GM21619 (cell line): ENCODE measurements around the gene C1QTNF9.
A peak's percentile ranks its signal among the peaks of the same experiment; 100 is the strongest.
"Not testable (repeated sequence)": the region's sequence is repeated elsewhere in the genome, so short reads cannot be mapped to it uniquely, and the experiment has no call there.

Source experiments
- ATAC-seq: cut with Tn5 transposase; IDR thresholded peaks from one replicate; pipeline ENCODE4 v1.9.1; 2021; ENCODE audit not compliant: unreplicated experiment

C1QTNF9 gene, protein sequence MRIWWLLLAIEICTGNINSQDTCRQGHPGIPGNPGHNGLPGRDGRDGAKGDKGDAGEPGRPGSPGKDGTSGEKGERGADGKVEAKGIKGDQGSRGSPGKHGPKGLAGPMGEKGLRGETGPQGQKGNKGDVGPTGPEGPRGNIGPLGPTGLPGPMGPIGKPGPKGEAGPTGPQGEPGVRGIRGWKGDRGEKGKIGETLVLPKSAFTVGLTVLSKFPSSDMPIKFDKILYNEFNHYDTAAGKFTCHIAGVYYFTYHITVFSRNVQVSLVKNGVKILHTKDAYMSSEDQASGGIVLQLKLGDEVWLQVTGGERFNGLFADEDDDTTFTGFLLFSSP

DNA sequence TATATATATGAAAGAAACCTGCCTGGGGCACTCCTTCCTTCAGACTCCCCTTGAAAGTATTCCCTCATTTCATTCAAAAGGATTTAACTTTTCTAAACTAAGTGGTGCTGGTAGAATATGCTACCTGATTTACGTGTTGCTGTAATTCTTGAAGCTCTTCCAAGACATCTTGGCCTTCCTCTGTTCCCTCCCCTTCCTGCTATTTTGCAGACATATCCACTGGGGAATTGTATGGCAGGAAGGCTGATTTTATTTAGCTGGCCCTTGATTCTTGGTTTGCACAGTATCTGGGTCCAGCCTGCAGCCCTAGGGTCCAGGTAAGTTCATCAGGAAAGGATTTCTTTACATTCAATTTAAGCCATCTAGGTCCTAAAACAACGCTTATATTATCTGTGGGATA is at the start of gene C1QTNF9:
C1QTNF9 (plus strand) TSS at position 281 of the 400 bp plus-strand sequence. CDS start 6,424 bp downstream, outside the sequence.
- ATAC-seq: not testable (repeated sequence)

DNA sequence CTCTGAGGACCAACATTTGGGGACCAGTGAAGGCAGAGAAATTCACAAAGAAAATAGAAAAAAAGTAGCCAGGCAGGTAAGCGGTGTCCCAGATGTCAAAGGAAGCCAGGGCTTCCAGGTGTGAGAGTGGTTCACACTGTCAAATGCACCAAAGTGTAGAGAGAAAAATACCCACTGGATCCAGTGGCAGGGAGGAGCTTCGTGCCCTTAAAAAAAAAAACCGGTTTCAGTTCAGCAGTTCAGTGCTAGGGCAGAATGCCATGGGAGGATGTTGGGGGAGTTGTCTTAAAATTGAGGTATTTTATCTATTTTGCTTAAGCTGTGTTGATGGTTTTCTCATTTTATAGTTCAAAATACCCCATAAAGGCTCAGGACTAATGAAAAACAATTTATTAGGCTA is 47.8 kb upstream of the C1QTNF9 start:
- ATAC-seq: no peak

DNA sequence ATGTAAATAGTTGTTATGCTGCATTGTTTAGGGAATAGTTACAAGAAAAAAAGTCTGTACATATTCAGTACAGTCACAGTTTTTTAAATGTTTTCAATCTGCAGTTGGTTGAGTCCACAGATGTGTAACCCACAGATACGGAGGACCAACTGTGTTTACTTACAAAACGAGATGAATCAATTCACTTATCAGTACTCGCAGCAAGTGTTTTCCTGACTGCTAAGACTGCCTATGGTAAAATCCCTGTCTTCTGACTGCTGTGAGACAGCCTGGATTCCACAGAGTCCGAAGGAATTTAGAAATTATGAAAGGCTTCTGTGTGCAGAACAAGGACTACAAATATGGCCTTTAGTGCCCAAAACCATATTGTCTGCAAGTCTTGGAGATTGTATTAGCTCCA is 45.7 kb upstream of the C1QTNF9 start:
- no peak for ATAC-seq

DNA sequence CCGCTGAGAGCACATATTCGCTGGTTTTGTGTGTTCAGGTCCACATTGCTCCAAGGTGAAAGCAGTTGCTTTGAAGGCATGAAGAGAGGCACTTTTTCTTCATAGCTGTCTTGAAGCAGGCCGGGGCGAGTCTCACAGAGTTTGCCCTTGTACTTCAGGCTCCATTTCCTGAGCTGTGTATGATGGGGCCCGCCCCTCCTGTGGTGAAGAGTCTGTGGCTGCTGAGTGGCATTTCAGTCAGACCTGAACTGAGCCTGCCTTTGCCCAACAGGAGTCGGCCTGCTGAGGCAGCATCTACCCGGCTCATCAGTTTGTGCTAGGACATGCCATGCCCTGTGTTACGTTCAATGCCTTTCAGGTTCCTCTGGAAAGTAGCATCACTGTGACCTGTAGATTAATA is 44.4 kb upstream of the C1QTNF9 start:
- ATAC-seq: peak; percentile 49

DNA sequence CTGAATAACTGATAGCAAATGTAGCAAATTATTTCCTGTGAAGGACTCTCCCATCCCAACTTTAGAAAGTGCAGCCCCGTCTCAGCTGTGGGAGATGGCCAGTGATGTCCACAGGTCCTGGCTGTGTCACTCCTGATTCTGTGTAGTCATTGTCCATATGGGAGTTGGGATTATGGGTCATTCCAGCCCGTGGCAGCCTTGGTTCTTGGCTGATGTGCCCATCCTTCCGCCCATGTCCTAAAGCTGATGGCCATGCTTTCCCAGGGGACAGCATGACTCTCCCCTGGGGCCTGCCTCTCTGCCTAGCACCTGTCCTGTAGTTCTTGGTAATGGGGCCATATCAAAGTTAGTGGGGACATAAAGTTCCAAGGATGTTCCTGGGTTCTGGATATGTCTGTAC is 43.9 kb upstream of the C1QTNF9 start:
- ATAC-seq: no peak

DNA sequence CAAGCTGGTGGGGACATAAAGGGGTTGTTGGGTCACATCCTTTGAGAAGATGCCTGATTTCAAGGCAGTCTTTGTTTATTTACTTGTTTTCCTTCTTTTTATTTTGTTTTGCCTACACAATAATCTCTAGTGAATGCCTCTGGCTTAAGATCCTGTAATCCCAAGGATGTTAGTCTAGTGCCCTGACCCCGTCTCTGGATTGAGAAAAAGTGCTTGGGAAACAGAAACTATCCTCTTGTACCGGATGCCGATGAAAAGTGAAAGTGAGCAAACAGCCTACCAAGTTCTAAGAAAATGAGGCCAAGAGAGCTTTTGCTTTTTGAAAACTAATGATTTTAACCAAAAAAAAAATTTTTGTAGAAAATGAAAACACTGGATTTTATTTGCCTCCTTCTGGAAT is 42.1 kb upstream of the C1QTNF9 start:
- ATAC-seq: no peak

DNA sequence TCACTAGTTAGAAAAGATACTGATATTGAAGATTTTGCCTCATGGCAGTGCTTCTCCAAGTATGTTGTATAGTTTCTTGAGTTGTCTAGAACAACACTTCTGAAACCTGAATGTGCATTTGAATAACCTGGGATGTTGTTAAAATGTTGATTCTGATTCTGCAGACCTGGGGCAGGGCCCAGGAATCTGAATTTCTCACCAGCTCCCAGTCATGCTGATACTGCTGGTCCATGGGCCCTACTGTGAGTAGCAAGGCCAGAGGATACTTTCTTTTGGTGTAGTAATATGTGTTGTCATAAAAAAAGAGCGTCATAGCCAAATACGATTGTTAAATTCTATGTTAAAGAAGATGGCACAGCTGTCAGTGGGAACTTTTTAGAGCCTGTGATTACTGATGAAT is 41.6 kb upstream of the C1QTNF9 start:
- ATAC-seq: no peak

DNA sequence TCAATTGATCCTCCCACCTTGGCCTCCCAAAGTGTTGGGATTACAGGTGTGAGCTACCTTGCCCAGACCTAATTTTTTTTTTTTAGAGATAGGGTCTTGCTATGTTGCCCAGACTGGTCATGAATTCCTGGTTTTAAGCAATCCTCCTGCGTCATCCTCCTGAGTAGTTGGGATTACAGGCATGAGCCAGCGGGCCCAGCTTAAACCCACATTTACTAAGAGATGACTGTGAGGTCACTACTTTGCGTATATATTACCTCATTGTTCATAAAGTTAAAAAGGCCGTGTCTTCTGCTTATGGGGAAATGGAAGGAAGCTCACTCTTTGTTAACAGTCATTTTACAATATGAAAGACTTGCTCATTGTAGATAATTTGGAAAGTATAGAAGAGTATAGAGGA is 39.6 kb upstream of the C1QTNF9 start:
- no peak for ATAC-seq

DNA sequence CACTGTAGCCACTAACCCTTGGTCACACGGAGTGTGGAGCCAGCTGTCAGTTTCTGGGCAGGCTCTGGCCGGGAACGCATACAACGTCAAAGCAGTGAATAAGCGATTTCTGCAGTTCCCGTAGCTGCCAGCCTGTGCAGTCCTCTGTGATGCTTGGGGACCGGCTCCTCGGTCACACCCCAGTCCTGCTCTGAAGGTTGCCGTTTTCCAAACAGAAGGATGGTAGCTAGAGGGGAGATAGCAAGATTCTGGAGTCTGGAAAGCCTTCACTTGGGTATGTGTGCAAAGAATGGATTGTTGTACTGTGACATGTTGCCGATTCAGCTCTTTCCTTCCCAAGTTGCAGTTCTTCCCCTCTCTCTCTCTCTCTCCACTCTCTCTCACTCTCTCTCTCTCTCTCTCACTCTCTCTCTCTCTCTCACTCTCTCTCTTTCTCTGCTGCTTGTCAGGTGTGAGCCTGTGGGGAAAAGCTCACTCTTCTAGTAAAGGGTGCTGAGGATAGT is 38.7 kb upstream of the C1QTNF9 start:
- peak; percentile 42 for ATAC-seq

DNA sequence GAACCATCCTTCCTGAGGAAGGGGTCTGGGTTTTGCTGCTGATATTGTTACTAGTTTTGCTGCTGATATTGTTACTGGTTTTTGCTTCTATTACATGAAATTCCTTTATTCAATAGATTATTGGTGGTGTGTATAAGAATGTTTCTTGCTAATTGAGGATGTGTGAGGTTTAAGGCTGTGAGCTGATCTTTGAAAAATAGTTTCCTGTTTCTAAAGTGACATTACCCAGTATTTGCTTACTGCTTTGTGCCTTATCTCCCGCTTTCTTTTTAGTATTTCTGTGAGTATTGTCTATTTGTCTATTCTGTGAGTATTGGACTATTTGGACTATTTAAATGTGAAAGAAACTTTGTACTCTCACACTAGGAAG is 38.2 kb upstream of the C1QTNF9 start:
- no peak for ATAC-seq

DNA sequence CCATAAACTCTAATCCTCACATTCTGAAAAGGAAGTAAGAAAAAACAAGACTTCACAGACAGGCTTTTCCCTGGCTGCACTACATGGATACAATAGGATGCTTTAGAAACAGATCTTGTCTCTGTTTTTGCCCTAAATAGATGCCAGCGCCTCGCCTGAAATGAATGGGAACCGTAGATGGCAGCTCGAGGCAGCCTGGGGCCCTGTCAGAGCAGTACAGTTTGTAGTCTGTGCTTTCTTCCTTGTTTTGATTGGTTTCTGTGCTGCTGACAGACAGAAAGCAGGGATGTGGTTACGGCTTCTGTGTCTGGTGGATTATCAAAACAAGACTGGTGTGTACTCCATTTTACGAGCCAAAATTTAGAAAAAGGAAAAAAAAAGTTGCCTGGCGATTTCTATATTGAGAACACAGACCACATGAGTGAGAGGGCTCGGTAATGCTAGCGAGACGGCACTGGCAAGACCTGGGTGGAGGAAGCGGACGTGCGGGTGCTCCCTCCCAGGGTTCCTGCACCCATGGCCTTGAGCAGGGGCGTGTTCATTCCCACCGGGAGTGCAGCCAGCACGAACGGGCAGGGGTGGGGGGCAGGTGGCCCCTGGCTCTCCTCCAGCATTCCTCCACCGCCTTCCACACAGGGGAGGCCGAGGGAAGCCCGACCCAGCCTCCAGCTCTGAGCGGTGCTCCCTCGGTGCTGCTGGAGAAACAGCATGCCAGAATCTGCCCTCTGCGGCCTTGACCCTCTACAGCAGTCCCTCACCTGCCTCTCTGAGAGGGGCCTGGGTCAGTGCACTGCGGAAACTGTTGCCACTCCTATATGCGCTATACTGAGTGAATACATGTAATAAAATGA is 37.6 kb upstream of the C1QTNF9 start:
- peak; percentile 45 for ATAC-seq

DNA sequence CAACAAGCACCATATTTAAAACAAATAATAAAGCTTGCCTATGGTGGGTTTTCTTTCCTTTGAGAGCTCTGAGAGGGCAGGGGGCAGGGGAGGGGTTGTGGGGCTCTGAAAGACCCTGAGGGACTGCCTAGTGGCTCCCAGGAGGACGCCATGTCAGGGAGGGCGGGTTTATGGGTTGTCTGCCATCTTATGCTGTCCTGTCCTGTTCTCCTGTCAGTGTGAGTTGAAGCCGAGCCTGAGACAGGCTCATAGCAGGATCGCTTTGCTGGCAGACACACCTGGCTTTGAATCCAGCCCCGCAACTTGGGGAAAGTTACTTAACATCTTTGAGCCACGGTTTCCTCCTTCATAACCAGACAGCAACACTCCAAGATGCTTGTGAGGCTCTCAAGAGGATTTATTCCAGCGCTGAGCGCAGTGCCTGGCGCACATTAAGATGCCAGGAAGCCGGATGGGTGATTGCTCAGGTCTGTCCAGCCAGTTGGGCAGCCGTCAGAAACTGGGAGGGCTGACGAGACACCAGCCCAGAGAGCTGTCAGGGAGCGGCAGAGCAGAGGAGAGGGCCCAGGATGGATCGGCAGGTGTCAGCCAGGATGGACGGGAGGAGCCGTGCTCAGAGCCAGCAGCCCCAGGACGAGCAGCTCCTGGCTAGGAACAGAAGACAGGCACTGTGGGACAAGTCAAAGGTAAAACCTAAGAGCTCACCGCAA is 36.8 kb upstream of the C1QTNF9 start:
- no peak for ATAC-seq

DNA sequence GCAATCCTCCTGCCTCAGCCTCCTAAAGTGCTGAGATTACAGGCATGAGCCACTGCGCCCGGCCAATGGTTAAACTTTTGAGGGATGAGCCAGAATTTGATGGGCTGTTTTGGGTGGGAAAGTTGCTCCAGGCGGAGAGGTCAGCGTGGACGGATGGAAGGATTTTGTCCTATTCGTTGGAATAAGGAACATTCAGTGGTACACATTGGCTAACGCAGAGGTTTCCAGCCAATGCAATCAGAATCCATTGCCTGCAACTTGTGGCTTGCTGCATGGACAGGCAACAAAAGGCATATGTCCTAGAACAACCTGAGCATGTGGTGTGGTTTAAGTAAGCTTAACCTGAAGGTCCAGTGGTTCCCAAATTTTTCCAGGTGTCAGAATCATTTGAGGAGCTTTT is 35.5 kb upstream of the C1QTNF9 start:
- no peak for ATAC-seq

DNA sequence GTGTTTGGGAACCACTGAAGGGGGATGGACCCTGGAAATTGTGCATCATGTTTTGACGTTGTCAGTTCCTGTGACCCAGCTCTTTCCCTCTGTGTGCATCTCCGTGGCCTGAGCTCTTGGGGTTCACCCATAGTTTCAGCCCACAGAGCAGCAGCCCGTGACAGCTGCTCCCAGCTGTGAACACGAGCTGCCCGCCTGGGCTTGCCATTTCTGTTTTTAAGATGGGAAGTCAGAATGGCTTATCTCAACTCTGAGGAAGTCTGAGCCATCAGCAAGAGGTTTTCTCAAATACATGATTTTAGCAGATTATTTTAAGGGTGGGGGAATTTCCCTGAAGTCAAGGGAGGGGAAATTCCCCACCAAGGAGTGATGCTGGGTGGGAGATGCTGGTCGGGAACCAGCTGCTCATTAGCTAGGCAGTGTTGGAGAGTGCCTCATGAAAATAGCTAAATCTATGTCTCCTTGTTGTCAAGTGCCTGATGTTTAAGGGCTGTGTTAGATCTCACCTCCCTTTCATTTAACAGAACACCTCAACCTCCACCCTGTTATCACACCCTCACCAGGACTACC is 34.8 kb upstream of the C1QTNF9 start:
- peak; percentile 61 for ATAC-seq

DNA sequence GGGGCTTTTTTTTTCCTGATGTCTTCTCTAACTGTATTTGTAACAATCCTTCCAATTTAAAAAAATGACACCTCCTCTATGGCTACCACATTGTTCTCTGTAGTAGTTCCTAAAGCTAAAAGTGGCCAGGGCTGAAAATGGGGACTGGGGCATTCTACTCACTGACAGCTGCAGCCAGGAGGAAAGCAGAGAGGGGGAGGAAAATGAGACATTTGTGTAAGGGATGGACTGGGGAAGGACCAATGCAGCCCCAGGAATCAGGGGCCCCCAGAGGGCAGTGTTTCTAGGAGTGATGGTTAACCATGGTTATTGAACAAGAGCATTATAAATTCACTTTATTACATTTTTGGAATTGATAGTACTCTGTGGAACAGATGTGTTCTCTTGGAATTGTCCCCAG is 34.3 kb upstream of the C1QTNF9 start:
- ATAC-seq: no peak

DNA sequence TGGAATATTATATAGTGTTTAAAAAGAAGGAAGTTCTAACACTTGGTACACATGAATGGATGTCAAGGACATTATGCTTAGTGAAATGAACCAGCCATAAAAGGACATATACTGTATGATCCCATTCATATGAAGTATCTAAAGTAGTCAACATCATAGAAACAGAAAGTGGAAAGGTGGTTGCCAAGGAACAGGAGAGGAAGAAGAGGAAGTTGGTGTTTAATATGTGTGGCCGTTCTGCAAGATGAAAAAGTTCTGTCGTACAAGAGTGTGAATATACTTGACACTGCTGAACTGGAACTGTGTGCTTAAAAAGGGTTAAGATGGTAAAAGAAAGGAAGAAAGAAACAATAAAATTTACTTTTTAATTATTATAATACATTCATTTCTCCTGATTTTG is 33.1 kb upstream of the C1QTNF9 start:
- no peak for ATAC-seq

DNA sequence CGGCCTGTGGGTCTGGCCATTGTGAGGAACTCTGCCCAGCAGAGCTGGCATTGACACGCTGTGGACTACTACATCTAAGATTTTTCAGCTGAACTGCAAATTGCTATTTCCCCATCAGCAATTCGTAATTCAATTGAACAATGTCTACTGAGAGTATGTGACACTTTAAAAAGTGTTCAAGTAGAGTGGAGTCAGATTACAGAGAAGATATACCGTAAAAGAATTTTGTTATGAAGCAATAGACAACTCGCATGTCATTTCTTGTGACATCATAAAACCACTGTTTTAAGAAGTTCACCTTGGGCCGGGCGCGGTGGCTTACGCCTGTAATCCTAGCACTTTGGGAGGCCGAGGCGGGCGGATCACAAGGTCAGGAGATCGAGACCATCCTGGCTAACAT is 32.5 kb upstream of the C1QTNF9 start:
- ATAC-seq: no peak

DNA sequence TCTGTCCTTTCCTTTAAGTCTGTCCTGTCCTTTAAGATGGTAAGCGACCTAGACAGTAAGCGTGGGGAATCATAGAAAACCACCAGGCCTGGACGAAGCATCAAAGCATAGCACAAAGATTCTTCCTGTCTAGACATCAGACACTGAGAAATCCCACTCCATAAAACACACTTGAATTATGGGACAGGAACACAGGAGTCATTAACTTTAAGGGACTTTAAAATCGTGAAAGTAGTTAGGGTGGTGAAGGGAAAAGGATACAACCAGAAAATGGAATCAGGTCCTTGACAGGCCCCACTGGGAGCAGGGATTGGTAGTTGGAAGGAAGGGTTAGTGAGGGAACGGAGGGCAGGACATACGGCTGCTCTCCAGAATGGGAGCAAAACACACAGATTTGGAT is 31.6 kb upstream of the C1QTNF9 start:
- ATAC-seq: no peak

DNA sequence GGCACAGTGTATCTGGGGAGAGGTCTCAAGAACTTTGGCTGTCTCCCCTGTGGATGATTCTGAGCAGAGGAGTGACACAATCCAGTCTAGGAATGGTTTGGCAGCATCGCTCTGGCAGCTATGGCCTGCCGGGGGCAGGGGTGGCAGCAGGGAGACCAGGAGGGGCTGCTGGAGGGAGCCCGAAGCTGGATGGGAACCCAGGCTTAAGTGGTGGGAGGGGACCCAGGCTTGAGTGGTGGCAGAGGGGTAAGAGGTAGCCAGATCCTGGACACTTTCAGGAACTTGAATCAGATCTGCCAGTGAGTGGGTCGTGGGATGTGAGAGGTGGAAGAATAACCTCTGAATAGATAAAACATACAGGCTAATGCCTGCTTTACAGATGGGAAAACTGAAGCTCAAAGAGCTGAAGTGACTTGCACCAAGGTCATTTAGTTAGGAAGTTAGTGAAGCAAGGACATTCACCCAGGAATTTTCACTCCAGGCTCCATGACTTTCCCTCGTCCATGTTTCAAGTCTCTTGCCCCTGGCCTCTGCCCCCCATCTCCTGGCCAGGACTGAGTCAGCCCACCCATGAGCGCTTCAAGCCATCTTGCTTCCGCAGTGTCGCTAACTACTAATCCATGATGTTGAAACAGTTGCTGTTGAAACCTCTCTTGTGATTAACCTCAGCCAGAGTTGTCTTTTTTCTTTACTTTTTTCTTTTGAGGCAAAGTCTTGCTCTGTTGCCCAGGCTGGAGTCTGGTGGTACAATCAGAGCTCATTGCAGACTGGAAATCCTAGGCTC is 29.9 kb upstream of the C1QTNF9 start:
- no peak for ATAC-seq

DNA sequence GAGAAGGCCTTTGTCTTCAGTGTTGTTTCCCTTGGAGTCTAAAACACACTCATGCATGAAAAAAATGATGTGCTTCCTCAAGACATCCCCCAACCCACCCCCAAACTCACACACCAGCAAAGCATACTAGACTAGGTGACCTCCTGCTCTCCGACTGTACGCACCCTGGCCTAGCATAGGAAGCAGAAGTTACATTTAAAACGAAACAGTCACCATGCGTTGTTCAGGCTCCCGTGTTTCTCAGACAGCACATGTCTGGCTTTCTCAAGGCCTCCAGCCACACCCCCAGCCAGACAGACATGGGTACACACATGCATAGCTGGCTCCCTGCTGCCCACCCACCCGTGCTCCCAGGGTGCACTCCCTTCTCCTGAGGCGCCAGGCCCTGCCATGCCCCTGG is 28.7 kb upstream of the C1QTNF9 start:
- ATAC-seq: no peak
